ENCODE measurements around the gene RFC4. TPM values are rescaled to one million over a fixed set of nuclear protein-coding genes. Genes with fewer than 3 reads are reported as not detected.

Gene RFC4
- 23.4 TPM for polyA plus RNA-seq (2012; ENCODE audit: insufficient read length, low read depth)

GRCh38 chr3:186806089-186807055, at the start of gene RFC4:
Gene RFC4 (minus strand): TSS chr3:186806482. CDS start chr3:186804713, 1,769 bp downstream.
- TF ChIP-seq FOXP2 (optimal IDR thresholded peaks at IDR 0.05; ENCODE audit: borderline replicate concordance, extremely low read depth, extremely low read length, insufficient read depth) (no peak), TAF1 (IDR thresholded peaks at IDR 0.05; ENCODE audit: borderline replicate concordance, insufficient read depth, low read length) (0 out of 2 replicates have a peak, but pooled peaks have one; percentile 56), POLR2AphosphoS5 (IDR thresholded peaks at IDR 0.05; ENCODE audit: low read depth, low read length) (peak; percentile 95), REST (IDR thresholded peaks at IDR 0.05; ENCODE audit: insufficient read depth in 1 of 2, low read depth in 2 of 2, low read length in 2 of 2) (0 out of 4 replicates have a peak, but pooled peaks of 1 of the 2 experiments have one; percentile 17), SIN3A (IDR thresholded peaks at IDR 0.05; ENCODE audit: borderline replicate concordance, insufficient read depth, low read length) (no peak)

GRCh38 chr3:186854954-186855353, 48.7 kb upstream of the RFC4 start:
- TF ChIP-seq SIN3A (IDR thresholded peaks at IDR 0.05; ENCODE audit: borderline replicate concordance, insufficient read depth, low read length) (no peak), REST (IDR thresholded peaks at IDR 0.05; ENCODE audit: insufficient read depth in 1 of 2, low read depth in 2 of 2, low read length in 2 of 2) (no peak), TAF1 (IDR thresholded peaks at IDR 0.05; ENCODE audit: borderline replicate concordance, insufficient read depth, low read length) (no peak)

- TF ChIP-seq TAF1 (IDR thresholded peaks at IDR 0.05; ENCODE audit: borderline replicate concordance, insufficient read depth, low read length) (no peak), FOXP2 (optimal IDR thresholded peaks at IDR 0.05; ENCODE audit: borderline replicate concordance, extremely low read depth, extremely low read length, insufficient read depth) (no peak), SIN3A (IDR thresholded peaks at IDR 0.05; ENCODE audit: borderline replicate concordance, insufficient read depth, low read length) (no peak), REST (IDR thresholded peaks at IDR 0.05; ENCODE audit: insufficient read depth in 1 of 2, low read depth in 2 of 2, low read length in 2 of 2) (no peak), POLR2AphosphoS5 (IDR thresholded peaks at IDR 0.05; ENCODE audit: low read depth, low read length) (no peak)
These were observed 47.9 kb upstream of the RFC4 start for GRCh38 chr3:186854146-186854545.

- TF ChIP-seq SIN3A (IDR thresholded peaks at IDR 0.05; ENCODE audit: borderline replicate concordance, insufficient read depth, low read length): no peak
- TF ChIP-seq POLR2AphosphoS5 (IDR thresholded peaks at IDR 0.05; ENCODE audit: low read depth, low read length): no peak
- TF ChIP-seq TAF1 (IDR thresholded peaks at IDR 0.05; ENCODE audit: borderline replicate concordance, insufficient read depth, low read length): no peak
- no peak for TF ChIP-seq REST (IDR thresholded peaks at IDR 0.05; ENCODE audit: insufficient read depth in 1 of 2, low read depth in 2 of 2, low read length in 2 of 2)
- TF ChIP-seq FOXP2 (optimal IDR thresholded peaks at IDR 0.05; ENCODE audit: borderline replicate concordance, extremely low read depth, extremely low read length, insufficient read depth): no peak
These were observed 46.7 kb upstream of the RFC4 start for GRCh38 chr3:186852994-186853393.
